Kidney capillary endothelial cell (primary cell): ENCODE measurements around the gene KIAA1549.

ENCODE experiments used
- DNase-seq: peaks from one replicate; pipeline ENCODE4 v3.0.0-alpha.2; 2018; ENCODE audit warnings: low spot score

KIAA1549 gene

GRCh38 chr7:138881579-138882188, 99.5 kb downstream of the KIAA1549 start:
- no peak for DNase-seq

- DNase-seq: no peak
Observed at GRCh38 chr7:138880881-138881578, 100.2 kb downstream of the KIAA1549 start.

GRCh38 chr7:138879356-138879755, 101.8 kb downstream of the KIAA1549 start:
- DNase-seq: no peak

- DNase-seq: no peak
Observed at GRCh38 chr7:138878856-138879255, 102.3 kb downstream of the KIAA1549 start.

GRCh38 chr7:138878051-138878450, 103.1 kb downstream of the KIAA1549 start:
- DNase-seq: no peak

- no peak for DNase-seq
Observed at GRCh38 chr7:138876326-138876725, 104.9 kb downstream of the KIAA1549 start.

DNA sequence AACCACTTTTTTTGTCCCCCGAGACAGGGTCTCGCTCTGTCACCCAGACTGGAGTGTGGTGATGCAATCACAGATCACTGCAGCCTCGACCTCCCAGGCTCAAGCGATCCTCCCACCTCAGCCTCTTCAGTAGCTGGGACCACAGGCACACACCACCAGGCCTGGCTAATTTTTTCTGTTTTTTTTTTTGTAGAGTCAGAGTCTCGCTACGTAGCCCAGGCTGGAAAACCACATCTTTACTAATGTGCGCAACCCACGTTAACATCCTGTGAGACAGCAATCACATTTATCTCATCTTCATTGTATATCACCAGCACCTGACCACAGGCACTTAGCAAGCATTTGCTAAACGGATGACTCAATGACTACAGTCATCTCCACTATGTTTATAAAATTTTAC, 105.4 kb downstream of the KIAA1549 start:
- no peak for DNase-seq

GRCh38 chr7:138873220-138873892, 107.8 kb downstream of the KIAA1549 start:
- no peak for DNase-seq

DNA sequence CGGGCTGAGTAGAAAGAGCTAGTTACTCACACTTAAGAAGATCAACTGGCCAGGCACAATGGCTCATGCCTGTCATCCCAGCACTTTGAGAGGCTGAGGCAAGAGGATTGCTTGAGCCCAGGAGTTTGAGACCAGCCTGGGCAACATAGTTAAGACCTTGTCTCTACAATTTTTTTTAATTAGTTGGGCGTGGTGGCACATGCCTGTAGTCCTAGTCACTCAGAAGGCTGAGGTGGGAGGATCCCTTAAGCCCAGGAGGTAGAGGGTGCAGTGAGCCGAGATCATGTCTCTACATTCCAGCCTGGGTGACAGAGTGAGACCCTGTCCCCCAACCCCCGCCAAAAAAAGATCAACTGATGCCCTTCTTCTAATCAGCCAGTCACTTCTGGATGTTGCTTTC, 108.6 kb downstream of the KIAA1549 start:
- no peak for DNase-seq

- DNase-seq: no peak
Observed at GRCh38 chr7:138871814-138872090, 109.4 kb downstream of the KIAA1549 start.

- DNase-seq: no peak
Observed at GRCh38 chr7:138871065-138871813, 110.0 kb downstream of the KIAA1549 start.

GRCh38 chr7:138869353-138869752, 111.8 kb downstream of the KIAA1549 start:
- DNase-seq: no peak

DNA sequence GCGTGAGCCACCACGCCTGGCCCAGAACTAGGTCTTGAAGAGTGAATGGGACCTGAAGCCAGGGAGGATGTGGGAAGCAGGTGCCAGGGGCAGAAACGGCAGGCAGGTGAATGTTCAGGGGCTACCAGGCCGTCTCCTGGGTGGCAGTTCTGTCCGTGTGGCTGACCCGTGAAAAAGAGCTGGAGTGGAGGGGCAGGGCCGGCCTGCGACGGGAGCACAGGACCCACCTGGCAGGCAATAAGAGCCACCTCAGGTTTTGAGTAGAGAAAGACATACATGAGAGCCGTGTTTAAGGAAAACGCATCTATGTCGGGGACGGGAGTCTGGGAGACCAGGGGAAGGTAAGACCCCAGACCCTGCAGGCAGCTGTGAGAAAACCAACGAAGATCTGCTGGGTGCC, 112.5 kb downstream of the KIAA1549 start:
- no peak for DNase-seq

- DNase-seq: no peak
Observed at GRCh38 chr7:138867744-138868143, 113.4 kb downstream of the KIAA1549 start.

DNA sequence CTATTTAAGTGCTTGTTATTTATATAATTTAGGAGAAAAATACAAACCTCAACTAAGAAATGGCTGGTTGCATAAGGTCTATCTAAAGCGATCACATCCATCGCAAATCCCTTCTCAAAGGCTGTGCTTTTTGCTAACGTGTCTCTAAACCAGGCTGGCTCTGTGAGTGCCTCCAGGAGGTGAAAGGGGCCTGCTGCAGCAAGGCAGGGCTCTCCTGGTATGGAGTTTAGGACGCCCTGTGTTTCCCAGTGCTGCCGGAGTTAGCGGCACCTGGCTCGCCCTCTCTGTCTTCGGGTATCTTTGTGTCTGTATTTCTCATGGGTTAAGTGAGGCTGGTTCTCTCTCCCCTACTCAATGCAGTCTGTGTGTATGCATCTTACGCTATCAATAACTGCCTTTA, 114.8 kb downstream of the KIAA1549 start:
- DNase-seq: no peak

- no peak for DNase-seq
Observed at GRCh38 chr7:138865843-138866242, 115.3 kb downstream of the KIAA1549 start.

DNA sequence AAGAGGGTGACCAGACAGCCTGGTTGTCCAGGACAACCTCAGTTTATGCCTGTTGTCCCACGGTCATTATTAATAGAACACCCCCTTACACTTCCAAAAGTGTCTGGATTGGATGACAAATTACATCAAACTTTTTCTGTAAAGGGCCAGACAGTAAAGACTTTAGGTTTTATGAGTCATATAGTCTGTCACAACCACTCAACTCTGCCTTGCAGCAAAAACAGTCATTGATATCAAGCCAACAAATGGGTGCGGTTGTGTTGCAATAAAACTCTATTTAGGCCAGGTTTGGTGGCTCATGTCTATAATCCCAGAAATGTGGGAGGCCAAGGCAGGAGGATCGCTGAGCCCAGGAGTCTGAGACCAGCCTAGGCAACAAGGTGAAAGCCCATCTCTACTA, 116.5 kb downstream of the KIAA1549 start:
- DNase-seq: no peak

GRCh38 chr7:138863931-138864330, 117.3 kb downstream of the KIAA1549 start:
- DNase-seq: no peak

- no peak for DNase-seq
Observed at GRCh38 chr7:138861051-138861450, 120.1 kb downstream of the KIAA1549 start.

GRCh38 chr7:138857728-138858127, 123.5 kb downstream of the KIAA1549 start:
- no peak for DNase-seq

DNA sequence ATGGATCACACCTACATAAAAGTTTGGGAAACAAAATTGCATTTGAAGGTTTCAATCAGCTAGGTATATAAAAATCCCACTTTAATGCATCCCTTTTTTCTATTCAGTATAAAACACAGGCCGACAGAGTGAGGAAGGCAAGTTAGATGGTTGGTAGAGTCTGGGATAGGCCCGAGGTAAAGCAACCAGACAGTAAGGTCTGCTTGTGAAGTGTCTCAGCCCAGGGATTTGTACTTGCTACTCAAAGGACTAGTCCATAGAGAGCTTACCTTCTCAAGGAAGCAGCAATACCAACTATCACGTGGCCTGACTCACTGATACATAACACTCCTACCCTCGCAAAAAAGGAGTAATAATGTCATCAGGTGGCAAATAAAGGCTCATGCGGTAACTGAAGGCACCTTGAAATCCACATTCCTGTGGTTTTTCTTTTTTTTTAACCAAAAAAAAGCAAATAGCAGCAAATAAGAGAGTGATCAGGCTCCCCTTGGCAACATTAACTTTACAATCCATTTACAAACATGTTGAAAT, 127.0 kb downstream of the KIAA1549 start:
- DNase-seq: no peak

DNA sequence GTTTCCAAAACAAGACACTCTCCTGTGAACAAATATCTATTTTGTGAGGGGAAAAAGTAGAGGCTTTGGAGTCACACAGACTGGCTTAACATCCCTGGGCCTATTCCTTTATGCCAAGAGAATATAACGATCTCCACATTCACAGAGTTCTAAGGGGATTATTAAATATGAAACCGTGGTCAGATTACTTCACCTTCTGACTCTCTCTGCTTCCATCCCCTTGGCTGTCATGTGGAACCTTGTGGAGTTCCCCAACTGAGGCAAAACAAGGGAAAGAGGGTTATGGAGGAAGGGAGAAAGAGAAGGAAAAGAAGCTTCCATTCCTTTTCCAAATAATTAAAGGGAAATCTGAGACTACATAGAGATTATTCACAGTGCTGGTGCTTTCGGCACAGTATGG, 127.7 kb downstream of the KIAA1549 start:
- DNase-seq: no peak

GRCh38 chr7:138852469-138852868, 128.7 kb downstream of the KIAA1549 start:
- no peak for DNase-seq
